GM12891 (cell line): ENCODE results near the gene BARHL1.

ENCODE experiments used
- POLR2A ChIP-seq: IDR thresholded peaks from 2 replicates; pipeline ENCODE4 v1.6.1; 2011; ENCODE audit warnings: low read depth, low read length, control low read depth
- POLR2AphosphoS5 ChIP-seq: IDR thresholded peaks from 2 replicates; pipeline ENCODE4 v1.6.1; 2011; ENCODE audit warnings: low read depth, low read length, control low read depth
- POU2F2 ChIP-seq: IDR thresholded peaks from 2 replicates; pipeline ENCODE4 v1.6.1; 2011; ENCODE audit warnings: low read depth, mild to moderate bottlenecking, control low read depth, low read length, moderate library complexity
- TAF1 ChIP-seq: IDR thresholded peaks from 2 replicates; pipeline ENCODE4 v1.6.1; 2011; ENCODE audit warnings: low read depth, low read length, control low read depth

DNA sequence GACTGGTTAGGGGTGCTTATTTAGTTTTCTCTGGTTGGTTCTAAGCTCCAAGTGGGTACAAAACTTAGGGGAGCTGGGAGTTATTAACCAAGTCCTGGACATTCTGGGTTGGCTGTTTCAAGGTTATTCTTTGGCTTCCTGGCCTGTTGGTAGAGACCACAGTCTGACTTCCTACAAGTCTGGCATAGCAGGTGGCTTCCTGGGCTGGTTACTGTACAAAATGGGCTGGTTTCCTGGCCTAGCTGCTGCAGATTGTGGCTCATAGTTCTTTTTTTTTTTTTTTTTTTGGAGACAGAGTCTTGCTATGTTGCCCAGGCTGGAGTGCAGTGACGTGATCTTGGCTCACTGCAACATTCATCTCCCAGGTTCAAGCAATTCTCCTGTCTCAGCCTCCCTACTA is 46.3 kb upstream of the BARHL1 start:
- TF ChIP-seq TAF1 (no peak), POLR2AphosphoS5 (no peak), POU2F2 (no peak), POLR2A (no peak)
